HL-60/S4 treated with retinoic acid at 250 ng/mL for 4 days and 3 days (cell line): ENCODE results near the gene MARK2.
"Not testable (repeated sequence)": the region's sequence is repeated elsewhere in the genome, so short reads cannot be mapped to it uniquely, and the experiment has no call there.

Source experiments
- in situ Hi-C: fragments of 300-500 bp; cut with MboI; formaldehyde crosslinking; loops from 2 replicates; pipeline ENCODE4 v1.7.0; 2022; ENCODE audit warnings: low sequenced_read_pairs

The MARK2 gene

DNA sequence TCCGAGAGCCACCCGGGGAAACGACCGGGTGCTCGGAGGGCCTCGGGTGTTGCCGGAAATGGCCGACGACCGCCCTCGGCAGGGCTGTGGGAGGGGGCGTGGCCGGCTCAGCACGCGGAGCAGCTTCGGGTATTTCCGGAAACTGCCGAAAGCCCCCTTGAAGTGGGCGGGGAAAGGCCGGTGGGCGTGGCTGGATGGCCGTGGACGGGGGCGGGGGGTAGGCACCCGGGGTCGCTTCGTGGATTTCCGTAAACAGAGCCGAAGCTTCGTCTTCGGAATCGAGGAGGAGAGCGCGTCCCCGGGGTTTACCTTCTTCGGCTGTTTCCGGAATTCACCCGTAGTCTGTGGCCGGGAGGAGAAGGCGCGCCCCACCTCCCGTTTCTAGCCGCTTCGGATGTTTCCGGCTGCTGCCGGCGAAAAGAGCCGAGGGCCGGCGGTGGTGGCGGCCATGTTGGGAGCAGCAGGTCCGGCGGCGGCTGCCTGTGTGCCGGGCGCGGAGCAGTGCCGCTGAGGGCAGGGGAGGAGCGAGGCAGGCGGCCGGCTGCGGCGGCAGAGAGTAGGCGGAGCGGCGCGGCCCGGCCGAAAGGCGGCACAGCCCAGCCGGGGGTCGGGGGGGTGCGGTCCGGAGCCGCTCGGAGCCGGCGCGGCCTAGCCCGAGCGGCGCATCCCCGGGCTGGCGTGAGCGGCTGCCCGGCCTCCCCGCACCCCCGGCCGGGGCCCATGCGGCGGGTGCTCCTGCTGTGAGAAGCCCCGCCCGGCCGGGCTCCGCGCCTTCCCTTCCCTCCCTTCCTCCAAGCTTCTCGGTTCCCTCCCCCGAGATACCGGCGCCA, at the start of gene MARK2:
MARK2 (plus strand) TSS at position 433 of the 830 bp plus-strand sequence; CDS start at position 830, 397 bp downstream.
- in situ Hi-C loops: no loop called here

DNA sequence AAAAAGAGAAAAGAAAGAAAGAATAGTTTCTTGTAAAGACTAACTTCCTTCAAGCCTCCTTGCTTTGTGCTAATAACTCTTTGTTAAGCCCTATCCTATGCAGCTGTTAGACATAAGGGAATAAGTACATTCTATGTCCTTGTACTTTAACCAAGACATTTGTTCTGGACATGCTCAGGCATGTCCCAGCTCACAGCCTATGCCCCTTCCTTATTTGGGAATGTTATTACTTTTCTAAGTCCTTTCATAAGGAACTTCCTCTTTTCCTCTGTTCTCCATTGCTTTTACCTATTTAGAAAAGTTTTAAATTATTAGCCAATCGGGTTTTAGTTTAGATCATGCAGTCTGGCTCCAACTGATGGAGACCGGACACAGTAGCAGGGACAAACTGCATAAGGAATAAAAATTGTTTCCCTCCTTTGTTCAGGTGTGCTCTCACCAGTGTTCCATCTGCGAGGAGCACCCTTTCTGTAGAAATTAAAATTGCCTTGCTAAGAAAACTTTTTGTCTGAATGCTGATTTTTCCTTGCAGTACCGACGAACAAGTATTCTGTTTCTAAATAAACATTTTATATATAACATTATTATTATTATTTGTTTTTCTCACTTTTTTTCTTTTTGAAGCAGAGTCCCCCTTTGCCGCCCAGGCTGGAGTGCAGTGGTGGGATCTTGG, 47.3 kb upstream of the MARK2 start:
- in situ Hi-C loops: no loop called here

DNA sequence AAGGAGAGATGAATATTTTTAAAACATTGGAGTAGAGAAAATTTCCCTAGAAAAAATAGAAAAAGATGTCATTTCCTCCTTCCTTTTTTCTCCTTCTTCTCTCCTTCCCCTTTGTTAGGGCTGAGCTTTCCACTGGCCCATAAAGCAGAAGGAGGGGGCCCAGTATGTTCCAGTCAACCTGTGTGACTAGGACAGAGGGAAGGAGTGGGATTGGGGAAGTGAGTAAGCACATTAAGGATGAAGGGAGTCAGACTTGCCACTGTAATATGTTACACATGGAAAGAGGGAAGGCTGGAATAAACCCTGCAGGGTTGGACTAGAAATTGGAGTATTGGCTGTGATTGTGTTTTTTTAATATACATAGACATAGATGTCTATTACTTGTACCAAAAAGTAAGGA, 45.7 kb upstream of the MARK2 start:
- in situ Hi-C loops: no loop called here

GRCh38 chr11:63795066-63795465, 43.8 kb upstream of the MARK2 start:
- in situ Hi-C loops: no loop called here

- in situ Hi-C loops: no loop called here
These were observed 38.0 kb upstream of the MARK2 start for GRCh38 chr11:63800921-63801320.

GRCh38 chr11:63802637-63803414, 36.1 kb upstream of the MARK2 start:
- in situ Hi-C loops: no loop called here

- in situ Hi-C loops: no loop called here
These were observed 34.7 kb upstream of the MARK2 start for GRCh38 chr11:63804259-63804658.

GRCh38 chr11:63805844-63806415, 33.0 kb upstream of the MARK2 start:
- in situ Hi-C loops: no loop called here

DNA sequence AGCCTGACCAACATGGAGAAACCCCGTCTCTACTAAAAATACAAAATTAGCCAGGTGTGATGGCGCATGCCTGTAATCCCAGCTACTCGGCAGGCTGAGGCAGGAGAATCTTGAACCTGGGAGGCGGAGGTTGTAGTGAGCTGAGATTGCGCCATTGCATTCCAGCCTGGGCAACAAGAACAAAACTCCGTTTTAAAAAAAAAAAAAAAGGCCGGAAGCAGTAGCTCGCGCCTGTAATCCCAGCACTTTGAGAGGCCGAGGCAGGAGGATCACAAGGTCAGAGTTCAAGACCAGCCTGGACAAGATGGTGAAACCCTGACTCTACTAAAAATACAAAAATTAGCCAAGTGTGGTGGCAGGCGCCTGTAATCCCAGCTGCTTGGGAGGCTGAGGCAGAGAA, 28.5 kb upstream of the MARK2 start:
- in situ Hi-C loops: not testable (repeated sequence)

GRCh38 chr11:63811522-63811921, 27.4 kb upstream of the MARK2 start:
- in situ Hi-C loops: no loop called here

GRCh38 chr11:63813035-63813562, 25.8 kb upstream of the MARK2 start, which contains the start of gene SPINDOC:
Gene SPINDOC, plus strand, starts transcription at chr11:63813456. Its CDS starts 231 bp downstream, at chr11:63813687.
- in situ Hi-C loops: no loop called here

- in situ Hi-C loops: no loop called here
These were observed 25.1 kb upstream of the MARK2 start for GRCh38 chr11:63813563-63814382.

DNA sequence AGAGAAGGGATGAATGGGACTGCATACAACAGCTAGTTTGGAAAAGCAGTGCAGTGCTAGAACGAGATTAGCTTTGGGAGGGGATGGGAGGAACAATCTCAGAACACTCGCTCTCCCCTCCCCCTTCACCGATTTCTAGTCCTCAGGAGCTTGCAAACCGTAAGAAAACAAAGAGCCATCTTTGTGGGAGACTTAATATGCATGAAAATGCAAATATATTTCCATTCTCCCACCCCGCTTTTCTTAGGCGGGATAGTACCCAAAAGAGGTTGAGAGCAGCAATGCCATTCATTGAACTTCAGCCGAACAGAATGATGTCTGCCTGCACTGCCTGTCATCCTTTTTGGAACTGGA, 24.6 kb upstream of the MARK2 start:
- in situ Hi-C loops: no loop called here

DNA sequence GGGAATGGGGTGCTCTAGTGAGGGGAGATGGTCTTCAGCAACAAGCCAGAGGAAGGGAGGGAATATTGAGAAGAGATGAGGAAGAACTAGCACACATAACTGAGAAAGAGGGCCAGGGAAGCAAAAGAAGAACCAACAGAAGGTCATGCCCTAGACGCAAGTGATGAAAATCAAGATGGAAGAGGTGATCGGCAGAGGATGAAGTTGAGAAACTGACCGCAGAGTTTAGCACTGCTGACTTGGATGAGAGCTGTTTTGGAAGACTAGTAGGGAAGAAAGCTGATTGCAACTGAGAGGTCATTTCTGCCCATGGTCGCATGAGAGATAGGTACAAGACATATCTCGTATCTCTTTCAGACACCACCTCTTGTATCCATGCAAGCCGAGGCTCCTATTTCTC, 22.7 kb upstream of the MARK2 start:
- in situ Hi-C loops: no loop called here

- in situ Hi-C loops: no loop called here
These were observed 22.2 kb upstream of the MARK2 start for GRCh38 chr11:63816732-63817131.

DNA sequence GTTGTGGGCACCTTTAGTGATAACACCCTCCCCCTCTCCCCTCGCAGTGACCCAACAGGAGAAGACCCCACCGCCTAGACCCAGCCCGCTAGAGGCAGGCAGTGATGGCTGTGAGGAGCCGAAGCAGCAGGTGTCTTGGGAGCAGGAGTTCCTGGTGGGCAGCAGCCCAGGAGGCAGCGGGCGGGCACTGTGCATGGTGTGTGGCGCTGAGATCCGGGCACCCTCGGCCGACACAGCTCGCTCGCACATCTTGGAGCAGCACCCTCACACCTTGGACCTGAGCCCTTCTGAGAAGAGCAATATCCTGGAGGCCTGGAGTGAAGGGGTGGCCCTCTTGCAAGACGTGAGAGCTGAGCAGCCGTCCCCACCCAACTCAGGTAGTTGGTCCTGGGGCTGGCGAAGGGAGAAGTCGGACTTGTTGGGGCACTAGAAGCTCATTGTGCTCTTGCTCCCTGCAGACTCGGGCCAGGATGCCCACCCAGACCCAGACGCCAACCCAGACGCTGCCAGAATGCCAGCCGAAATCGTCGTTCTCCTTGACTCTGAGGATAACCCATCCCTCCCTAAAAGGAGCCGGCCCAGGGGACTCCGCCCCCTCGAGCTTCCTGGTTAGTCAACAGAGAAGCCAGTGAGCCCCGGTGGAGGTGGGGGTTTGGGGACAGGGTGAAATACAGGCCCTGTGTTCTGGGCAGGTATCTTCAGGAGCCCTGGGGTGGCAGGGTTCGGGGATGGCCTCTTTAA, 21.0 kb upstream of the MARK2 start:
- in situ Hi-C loops: no loop called here

DNA sequence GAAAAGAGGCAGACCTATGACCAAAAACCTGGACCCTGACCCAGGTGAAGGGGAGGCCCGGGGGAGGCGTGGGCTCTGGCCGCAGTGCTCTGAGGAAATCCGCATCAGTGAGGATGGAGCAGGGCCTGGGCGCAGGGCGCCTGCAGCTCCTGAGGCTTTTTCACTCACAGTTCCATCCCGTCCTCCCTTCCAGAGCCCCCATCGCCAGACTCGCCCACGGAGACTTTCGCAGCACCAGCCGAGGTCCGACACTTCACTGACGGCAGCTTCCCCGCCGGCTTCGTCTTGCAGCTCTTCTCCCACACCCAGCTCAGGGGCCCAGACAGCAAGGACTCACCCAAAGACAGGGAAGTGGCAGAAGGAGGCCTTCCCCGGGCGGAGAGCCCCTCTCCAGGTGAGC, 20.3 kb upstream of the MARK2 start:
- in situ Hi-C loops: no loop called here

DNA sequence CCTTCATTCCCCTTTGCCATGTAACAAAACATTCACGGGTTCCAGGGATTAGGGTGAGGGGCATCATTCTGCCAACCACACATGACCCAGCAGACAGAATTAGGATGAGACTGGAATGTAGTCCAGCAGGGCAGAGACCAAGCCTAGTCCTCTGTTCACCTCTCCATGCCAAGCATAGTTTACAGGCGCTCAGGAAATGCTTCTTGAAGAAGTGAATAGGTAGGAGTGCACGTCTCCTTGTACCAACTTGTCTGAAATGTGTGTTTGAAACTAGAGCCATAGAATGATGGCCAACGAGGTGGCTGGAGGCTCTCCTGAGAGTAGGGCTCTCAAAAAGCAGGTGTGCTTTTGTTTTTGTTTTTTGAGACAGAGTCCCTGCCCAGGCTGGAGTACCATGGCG, 17.5 kb upstream of the MARK2 start:
- in situ Hi-C loops: no loop called here

- in situ Hi-C loops: no loop called here
These were observed 12.3 kb upstream of the MARK2 start for GRCh38 chr11:63826471-63827190.
